SK-N-MC (cell line): ENCODE measurements around the gene AK6.

Experiments
- EZH2 ChIP-seq: fragments of 200-600 bp; sonication (generic); IDR thresholded peaks from one replicate; pipeline ENCODE4 v1.6.1; 2017; ENCODE audit warnings: antibody characterized with exemption
- POLR2AphosphoS5 ChIP-seq: IDR thresholded peaks from 2 replicates; pipeline ENCODE4 v1.6.1; 2012; ENCODE audit warnings: mild to moderate bottlenecking, low read depth, low read length, borderline replicate concordance

DNA sequence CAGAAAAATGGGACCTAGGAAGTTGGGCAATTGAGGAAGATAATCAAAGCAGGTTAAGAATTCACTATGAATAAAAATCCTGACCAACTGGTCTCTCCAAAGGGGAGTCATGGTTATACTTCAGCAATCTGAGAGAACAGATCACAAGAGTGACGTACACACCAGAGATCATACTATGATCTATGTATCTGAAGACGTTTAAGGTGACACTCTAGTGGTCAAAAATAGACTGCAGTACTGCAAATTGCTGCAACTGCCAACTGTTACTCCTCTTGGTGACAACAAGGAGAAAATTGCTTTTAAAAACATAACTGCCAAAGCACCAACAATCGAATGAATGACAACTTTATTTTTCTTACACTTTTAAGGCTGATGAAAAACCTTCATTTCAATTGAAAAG is 4.9 kb downstream of the AK6 start:
- TF ChIP-seq POLR2AphosphoS5 (no peak), EZH2 (no peak)
